ENCODE measurements around the gene RCL1.

Gene RCL1

DNA sequence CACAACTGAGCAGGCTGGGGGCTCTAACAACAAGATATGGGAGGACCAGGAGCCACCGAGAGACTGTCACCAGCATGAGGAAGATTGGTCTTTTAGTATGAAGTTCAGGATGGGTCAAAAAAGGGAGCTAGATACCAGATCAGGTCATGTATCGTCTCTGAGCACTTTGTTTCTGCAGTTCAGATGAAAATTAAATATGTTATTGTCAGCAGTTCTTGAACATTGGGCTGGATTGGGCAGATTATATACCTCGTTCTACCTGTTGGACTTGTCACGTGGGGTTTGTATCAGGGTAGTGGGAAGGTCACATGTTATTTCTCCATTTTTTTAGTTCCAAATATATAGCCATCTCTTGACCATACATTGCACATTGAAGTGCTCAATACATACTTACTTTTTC is 47.3 kb downstream of the RCL1 start:
- Histone ChIP-seq H3K27me3 (ENCODE audit: control insufficient read depth, insufficient read depth, low read length) (no peaks in the 10 kb centered on the region), H3K4me1 (ENCODE audit: control insufficient read depth, insufficient read depth, low read length) (no peaks in the 10 kb centered on the region), H3K9ac (ENCODE audit: low read length) (no peak overlapping the region), H3K4me3 (ENCODE audit: low read length) (no peak overlapping the region), H3K36me3 (ENCODE audit: control insufficient read depth, insufficient read depth, low read length) (peaks cover 5% of the 10 kb centered on the region), H3K27ac (ENCODE audit: low read depth, low read length) (no peak overlapping the region)

DNA sequence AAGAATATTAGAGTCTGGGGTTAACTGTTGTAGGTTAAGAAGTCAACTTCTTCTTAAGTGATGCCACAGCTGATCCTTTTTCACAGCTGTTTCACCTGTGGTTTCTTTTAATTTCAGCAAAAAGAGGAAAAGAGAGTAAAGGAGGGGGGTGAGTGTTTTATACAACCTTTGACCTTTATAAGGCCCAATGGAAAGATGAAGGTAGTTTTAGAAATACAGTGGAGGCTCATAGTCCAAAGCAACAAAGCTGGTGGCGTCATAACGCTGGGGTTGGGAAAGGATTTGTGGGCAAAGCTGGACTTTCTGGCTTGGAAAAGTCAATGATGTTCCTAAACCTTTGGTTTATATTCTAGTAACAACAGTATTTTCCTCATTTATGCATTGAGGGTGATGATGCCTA is 49.5 kb downstream of the RCL1 start:
- peaks cover 7% of the 10 kb centered on the region for H3K36me3 ChIP-seq (ENCODE audit: control insufficient read depth, insufficient read depth, low read length)

GRCh38 chr9:4842734-4843133 is 50.0 kb downstream of the RCL1 start:
- Histone ChIP-seq H3K9ac (ENCODE audit: low read length) (no peak overlapping the region), H3K27ac (ENCODE audit: low read depth, low read length) (no peak overlapping the region), H3K4me1 (ENCODE audit: control insufficient read depth, insufficient read depth, low read length) (no peaks in the 10 kb centered on the region), H3K4me3 (ENCODE audit: low read length) (no peak overlapping the region), H3K36me3 (ENCODE audit: control insufficient read depth, insufficient read depth, low read length) (peaks cover 10% of the 10 kb centered on the region), H3K27me3 (ENCODE audit: control insufficient read depth, insufficient read depth, low read length) (no peaks in the 10 kb centered on the region)

More for the DNA sequence above, 49.5 kb downstream of the RCL1 start:
- H3K9ac ChIP-seq (ENCODE audit: low read length) = no peak overlapping the region
- no peaks in the 10 kb centered on the region for H3K27me3 ChIP-seq (ENCODE audit: control insufficient read depth, insufficient read depth, low read length)
- H3K27ac ChIP-seq (ENCODE audit: low read depth, low read length) = no peak overlapping the region
- no peaks in the 10 kb centered on the region for H3K4me1 ChIP-seq (ENCODE audit: control insufficient read depth, insufficient read depth, low read length)
- no peak overlapping the region for H3K4me3 ChIP-seq (ENCODE audit: low read length)

DNA sequence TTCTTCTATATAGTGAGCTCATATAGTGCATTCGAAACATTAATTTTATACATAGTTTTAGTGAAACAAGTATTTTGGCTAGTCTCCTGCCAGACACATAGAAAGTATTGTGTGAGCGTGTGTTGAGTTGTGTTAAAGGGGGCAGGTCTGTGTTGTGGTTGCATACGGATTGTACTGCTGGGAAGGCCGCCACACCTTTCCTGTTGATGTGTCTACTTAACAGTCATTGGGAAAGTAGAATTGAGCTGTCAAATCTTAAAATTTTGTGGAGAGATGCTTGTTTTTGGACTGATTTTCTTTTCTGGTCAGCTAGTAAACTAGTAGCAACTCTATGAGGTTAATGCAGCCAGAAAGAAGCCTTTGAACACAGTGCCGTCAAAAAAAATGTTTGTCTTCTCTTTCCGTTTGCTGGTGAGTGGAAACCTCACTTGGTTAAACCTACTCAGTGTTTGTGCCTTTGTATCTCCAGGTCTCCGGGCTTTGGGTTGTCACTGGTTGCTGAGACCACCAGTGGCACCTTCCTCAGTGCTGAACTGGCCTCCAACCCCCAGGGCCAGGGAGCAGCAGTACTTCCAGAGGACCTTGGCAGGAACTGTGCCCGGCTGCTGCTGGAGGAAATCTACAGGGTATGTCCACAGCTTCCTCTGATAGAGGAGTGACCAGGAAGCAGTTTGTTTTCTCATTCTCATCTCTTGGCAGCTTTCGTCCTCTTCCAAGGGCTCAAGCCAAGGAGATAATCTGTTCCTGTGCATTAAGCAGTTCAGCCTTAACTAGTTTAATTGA is 51.5 kb downstream of the RCL1 start:
- peaks cover 10% of the 10 kb centered on the region for H3K36me3 ChIP-seq (ENCODE audit: control insufficient read depth, insufficient read depth, low read length)
- no peak overlapping the region for H3K27ac ChIP-seq (ENCODE audit: low read depth, low read length)

DNA sequence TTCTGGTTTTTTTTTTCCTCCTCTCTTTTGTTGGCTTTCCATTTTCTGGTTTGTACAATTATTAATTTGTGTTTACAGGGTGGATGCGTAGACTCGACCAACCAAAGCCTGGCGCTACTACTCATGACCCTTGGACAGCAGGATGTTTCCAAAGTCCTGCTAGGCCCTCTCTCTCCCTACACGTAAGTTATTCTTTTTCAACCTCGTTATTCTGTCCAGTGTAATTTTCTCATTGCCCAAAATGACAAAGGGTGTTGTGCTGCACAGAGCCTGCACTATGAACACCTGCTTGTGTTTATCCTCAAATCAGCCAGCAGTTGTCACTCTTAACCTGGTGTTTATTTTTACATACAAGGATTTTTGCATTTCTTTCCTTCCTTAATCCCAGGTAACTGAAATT is 56.6 kb downstream of the RCL1 start:
- Histone ChIP-seq H3K27ac (ENCODE audit: low read depth, low read length) (no peak overlapping the region), H3K4me1 (ENCODE audit: control insufficient read depth, insufficient read depth, low read length) (no peaks in the 10 kb centered on the region), H3K36me3 (ENCODE audit: control insufficient read depth, insufficient read depth, low read length) (peaks cover 10% of the 10 kb centered on the region), H3K4me3 (ENCODE audit: low read length) (no peak overlapping the region), H3K27me3 (ENCODE audit: control insufficient read depth, insufficient read depth, low read length) (no peaks in the 10 kb centered on the region), H3K9ac (ENCODE audit: low read length) (no peak overlapping the region)

More for the DNA sequence above, 51.5 kb downstream of the RCL1 start:
- no peak overlapping the region for H3K9ac ChIP-seq (ENCODE audit: low read length)
- H3K4me3 ChIP-seq (ENCODE audit: low read length) = no peak overlapping the region
- H3K27me3 ChIP-seq (ENCODE audit: control insufficient read depth, insufficient read depth, low read length) = no peaks in the 10 kb centered on the region
- H3K4me1 ChIP-seq (ENCODE audit: control insufficient read depth, insufficient read depth, low read length) = no peaks in the 10 kb centered on the region

DNA sequence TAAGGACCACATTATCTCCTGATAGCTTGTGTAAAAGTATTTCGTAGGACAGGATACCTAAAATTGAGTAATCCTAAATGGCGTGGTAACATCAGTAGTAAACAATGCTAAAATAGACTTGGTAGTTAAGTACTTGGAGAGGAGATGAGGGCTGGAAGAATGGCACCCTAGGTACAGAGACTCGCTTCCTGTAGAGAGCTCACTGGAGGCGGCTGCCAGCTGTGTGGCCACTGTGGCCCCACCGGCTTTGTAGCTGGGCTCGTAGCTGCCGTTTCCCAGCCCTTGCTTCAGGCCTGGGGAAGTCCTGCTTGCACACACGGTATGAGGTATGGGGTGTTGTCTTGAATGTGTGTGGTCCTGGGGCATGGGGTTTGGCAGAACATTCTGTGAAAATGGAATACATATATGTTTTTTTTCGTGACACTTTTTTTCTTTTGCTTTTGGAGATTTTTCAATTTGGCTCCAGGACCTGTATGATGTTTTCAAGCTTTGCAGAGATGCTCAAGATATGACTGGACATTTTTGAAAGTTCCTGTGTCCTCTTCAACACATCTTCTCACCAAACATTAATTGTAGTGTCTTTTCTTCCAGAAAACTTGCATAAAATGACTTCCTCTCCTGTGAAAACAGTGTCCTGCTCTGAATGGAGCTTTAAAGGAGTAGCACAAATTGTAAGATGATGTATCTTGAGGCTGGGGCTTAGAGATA is 58.0 kb downstream of the RCL1 start:
- H3K4me1 ChIP-seq (ENCODE audit: control insufficient read depth, insufficient read depth, low read length) = no peaks in the 10 kb centered on the region
- peaks cover 6% of the 10 kb centered on the region for H3K36me3 ChIP-seq (ENCODE audit: control insufficient read depth, insufficient read depth, low read length)
- no peak overlapping the region for H3K27ac ChIP-seq (ENCODE audit: low read depth, low read length)
- no peak overlapping the region for H3K4me3 ChIP-seq (ENCODE audit: low read length)
- H3K9ac ChIP-seq (ENCODE audit: low read length) = no peak overlapping the region
- no peaks in the 10 kb centered on the region for H3K27me3 ChIP-seq (ENCODE audit: control insufficient read depth, insufficient read depth, low read length)

GRCh38 chr9:4852419-4852818 is 59.7 kb downstream of the RCL1 start:
- Histone ChIP-seq H3K4me3 (ENCODE audit: low read length) (no peak overlapping the region), H3K9ac (ENCODE audit: low read length) (no peak overlapping the region), H3K27ac (ENCODE audit: low read depth, low read length) (no peak overlapping the region), H3K4me1 (ENCODE audit: control insufficient read depth, insufficient read depth, low read length) (no peaks in the 10 kb centered on the region), H3K27me3 (ENCODE audit: control insufficient read depth, insufficient read depth, low read length) (no peaks in the 10 kb centered on the region), H3K36me3 (ENCODE audit: control insufficient read depth, insufficient read depth, low read length) (peaks cover 9% of the 10 kb centered on the region)

DNA sequence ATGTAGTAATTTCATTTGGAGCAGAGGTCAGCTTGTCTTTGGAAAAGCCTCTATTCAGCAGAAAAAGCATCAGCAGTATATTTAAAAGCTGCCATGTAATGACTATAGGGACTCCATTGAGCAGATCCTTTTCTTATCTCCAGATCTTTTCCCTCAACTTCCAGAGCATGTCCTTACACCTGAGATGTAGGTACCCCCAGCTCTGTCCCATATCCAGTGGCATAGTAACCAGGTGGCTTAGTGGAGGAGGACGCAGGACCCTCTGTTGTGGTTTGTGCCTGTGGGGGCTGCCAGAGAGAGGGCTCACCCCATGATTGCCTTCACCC is 61.5 kb downstream of the RCL1 start:
- H3K27ac ChIP-seq (ENCODE audit: low read depth, low read length) = no peak overlapping the region
- H3K36me3 ChIP-seq (ENCODE audit: control insufficient read depth, insufficient read depth, low read length) = peaks cover 7% of the 10 kb centered on the region
- H3K27me3 ChIP-seq (ENCODE audit: control insufficient read depth, insufficient read depth, low read length) = no peaks in the 10 kb centered on the region
- H3K4me3 ChIP-seq (ENCODE audit: low read length) = no peak overlapping the region
- H3K9ac ChIP-seq (ENCODE audit: low read length) = no peak overlapping the region
- no peaks in the 10 kb centered on the region for H3K4me1 ChIP-seq (ENCODE audit: control insufficient read depth, insufficient read depth, low read length)

DNA sequence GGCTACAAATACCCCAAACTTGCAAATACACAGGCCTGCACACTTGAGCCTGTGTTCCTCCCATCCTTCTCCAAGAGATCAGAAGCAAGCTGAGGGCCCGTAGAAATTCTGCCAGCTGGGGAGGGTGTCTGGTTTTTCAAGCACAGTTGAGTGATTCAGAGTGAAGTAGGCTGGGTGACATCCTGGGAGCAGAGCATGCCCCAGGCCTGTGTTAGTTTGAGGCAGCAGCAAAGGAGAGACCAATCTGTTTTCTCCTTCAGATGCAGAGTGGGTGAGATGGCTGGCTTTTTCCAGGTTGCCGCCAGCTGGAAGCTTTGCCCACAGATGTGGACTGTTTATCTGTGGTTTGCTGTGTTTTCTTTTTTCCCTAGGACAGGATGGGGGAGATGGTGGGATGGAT is 63.1 kb downstream of the RCL1 start:
- Histone ChIP-seq H3K36me3 (ENCODE audit: control insufficient read depth, insufficient read depth, low read length) (peaks cover 6% of the 10 kb centered on the region), H3K27me3 (ENCODE audit: control insufficient read depth, insufficient read depth, low read length) (no peaks in the 10 kb centered on the region), H3K9ac (ENCODE audit: low read length) (no peak overlapping the region), H3K4me1 (ENCODE audit: control insufficient read depth, insufficient read depth, low read length) (no peaks in the 10 kb centered on the region), H3K4me3 (ENCODE audit: low read length) (no peak overlapping the region), H3K27ac (ENCODE audit: low read depth, low read length) (no peak overlapping the region)

DNA sequence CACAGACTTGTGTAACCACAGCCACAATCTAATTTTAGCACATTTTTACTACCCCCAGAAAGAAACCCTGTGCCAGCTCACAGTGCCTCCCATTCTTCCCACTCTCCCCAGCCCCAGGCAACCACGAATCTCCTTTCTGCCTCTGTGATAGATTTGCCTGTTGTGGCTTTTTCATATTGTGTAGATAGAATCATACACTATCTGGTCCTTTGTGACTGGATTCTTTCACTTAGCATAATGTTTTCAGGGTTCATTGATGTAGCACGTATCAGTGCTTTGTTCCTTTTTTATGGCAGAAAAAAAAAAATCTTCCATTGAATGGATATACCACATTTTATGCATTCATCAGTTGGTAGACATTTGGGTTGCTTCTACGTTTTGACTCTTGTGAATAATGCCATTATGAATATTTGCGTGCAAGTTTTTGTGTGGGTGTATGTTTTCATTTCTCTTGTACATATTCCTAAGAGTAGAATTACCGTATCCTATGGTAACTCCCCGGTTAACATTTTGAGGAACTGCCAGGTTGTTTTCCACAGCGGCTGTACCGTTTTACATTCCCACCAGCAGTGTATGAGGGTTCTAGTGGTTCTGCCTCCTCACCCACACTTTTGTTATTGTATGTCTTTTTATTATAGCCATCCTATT is 64.5 kb downstream of the RCL1 start:
- no peaks in the 10 kb centered on the region for H3K27me3 ChIP-seq (ENCODE audit: control insufficient read depth, insufficient read depth, low read length)
- no peaks in the 10 kb centered on the region for H3K4me1 ChIP-seq (ENCODE audit: control insufficient read depth, insufficient read depth, low read length)
- no peak overlapping the region for H3K9ac ChIP-seq (ENCODE audit: low read length)
- H3K4me3 ChIP-seq (ENCODE audit: low read length) = no peak overlapping the region
- H3K27ac ChIP-seq (ENCODE audit: low read depth, low read length) = no peak overlapping the region
- H3K36me3 ChIP-seq (ENCODE audit: control insufficient read depth, insufficient read depth, low read length) = peaks cover 6% of the 10 kb centered on the region

GRCh38 chr9:4859035-4859434 is 66.3 kb downstream of the RCL1 start:
- H3K27ac ChIP-seq (ENCODE audit: low read depth, low read length) = no peak overlapping the region

GRCh38 chr9:4860383-4860782 is 67.6 kb downstream of the RCL1 start:
- no peak overlapping the region for H3K4me3 ChIP-seq (ENCODE audit: low read length)
- H3K4me1 ChIP-seq (ENCODE audit: control insufficient read depth, insufficient read depth, low read length) = no peaks in the 10 kb centered on the region
- no peaks in the 10 kb centered on the region for H3K27me3 ChIP-seq (ENCODE audit: control insufficient read depth, insufficient read depth, low read length)
- no peak overlapping the region for H3K9ac ChIP-seq (ENCODE audit: low read length)
- no peak overlapping the region for H3K27ac ChIP-seq (ENCODE audit: low read depth, low read length)
- H3K36me3 ChIP-seq (ENCODE audit: control insufficient read depth, insufficient read depth, low read length) = peaks cover 6% of the 10 kb centered on the region

More at GRCh38 chr9:4859035-4859434, 66.3 kb downstream of the RCL1 start:
- no peaks in the 10 kb centered on the region for H3K27me3 ChIP-seq (ENCODE audit: control insufficient read depth, insufficient read depth, low read length)
- no peaks in the 10 kb centered on the region for H3K4me1 ChIP-seq (ENCODE audit: control insufficient read depth, insufficient read depth, low read length)
- H3K36me3 ChIP-seq (ENCODE audit: control insufficient read depth, insufficient read depth, low read length) = peaks cover 6% of the 10 kb centered on the region
- H3K4me3 ChIP-seq (ENCODE audit: low read length) = no peak overlapping the region
- H3K9ac ChIP-seq (ENCODE audit: low read length) = no peak overlapping the region

All from rectal smooth muscle tissue (tissue), 1 donor.